AG09309 (cell line): ENCODE data around the gene STT3A.
A peak's percentile ranks its signal among the peaks of the same experiment; 100 is the strongest.
"Not testable (repeated sequence)": the region's sequence is repeated elsewhere in the genome, so short reads cannot be mapped to it uniquely, and the experiment has no call there.

ENCODE experiments used
- DNase-seq: peaks from one replicate; pipeline ENCODE4 v3.0.0-alpha.2; 2010; ENCODE audit warnings: low read depth
- H3K4me3 ChIP-seq: 2 replicates; pipeline ENCODE4 v1.5.1; 2011; ENCODE audit warnings: mild to moderate bottlenecking, low read depth, low read length, moderate library complexity; ENCODE audit not compliant: control insufficient read depth
- CTCF ChIP-seq: IDR thresholded peaks from 2 replicates; pipeline ENCODE4 v1.5.1; 2011; ENCODE audit warnings: mild to moderate bottlenecking, low read depth, low read length, inconsistent platforms; ENCODE audit not compliant: insufficient read depth, control insufficient read depth; ENCODE audit errors: missing control alignments

STT3A gene

DNA sequence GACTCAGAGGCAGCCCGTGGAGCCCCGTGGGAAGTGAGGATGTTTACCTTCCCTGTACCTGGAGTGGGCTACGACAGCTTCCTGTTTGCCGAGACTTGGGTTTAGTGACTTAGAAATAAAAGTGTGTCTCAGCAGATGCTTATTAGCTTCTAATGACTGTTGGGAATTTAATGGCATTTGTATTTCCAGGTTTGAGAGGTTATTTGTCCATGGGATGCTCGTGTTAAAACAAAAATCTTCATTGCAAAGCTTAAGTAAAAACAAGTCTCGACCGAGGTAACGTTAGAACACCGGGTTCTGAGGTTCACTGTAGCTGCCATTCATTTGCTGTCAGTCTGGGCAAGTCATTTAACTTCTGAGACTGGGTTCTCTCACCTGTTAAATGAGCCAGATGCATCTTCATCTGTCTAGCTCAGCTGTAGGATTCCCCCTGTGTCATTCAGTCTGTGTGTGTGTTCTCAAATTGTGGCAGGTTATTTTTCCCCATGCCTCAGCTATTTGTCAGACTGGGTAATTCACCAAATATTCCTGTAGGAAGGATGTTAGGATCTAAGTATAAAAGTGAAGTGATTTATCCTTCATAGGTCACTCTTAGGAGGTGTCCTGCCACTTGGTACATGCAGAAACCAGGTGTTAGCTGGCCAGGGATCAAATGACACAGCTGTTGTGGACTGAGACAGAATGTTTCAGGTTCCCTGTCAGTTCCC, 22.6 kb upstream of the STT3A start:
- peak overlapping the region; percentile 80 for H3K4me3 ChIP-seq
- no peak for TF ChIP-seq CTCF
- no peak for DNase-seq

DNA sequence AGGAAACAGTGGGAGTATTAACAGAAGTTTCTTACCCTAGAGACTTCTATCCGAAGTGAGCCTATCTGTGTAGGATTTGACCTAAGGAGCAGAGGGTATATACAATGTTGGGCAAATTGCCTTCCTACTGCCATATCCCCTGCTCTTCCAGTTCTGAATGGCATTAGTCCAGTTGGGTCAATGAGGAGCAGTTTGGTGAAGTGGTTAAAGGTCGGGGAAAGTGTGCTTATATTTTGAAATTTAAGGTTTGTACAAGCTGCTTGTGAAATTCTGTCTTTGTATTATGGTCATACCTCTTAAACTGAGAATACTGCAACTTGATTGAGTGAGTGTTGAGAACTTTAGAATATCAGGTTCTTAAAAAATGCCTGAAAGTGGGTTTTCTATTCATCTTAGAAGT, 21.7 kb upstream of the STT3A start:
- no peak overlapping the region for H3K4me3 ChIP-seq
- DNase-seq, result no peak
- no peak for TF ChIP-seq CTCF

DNA sequence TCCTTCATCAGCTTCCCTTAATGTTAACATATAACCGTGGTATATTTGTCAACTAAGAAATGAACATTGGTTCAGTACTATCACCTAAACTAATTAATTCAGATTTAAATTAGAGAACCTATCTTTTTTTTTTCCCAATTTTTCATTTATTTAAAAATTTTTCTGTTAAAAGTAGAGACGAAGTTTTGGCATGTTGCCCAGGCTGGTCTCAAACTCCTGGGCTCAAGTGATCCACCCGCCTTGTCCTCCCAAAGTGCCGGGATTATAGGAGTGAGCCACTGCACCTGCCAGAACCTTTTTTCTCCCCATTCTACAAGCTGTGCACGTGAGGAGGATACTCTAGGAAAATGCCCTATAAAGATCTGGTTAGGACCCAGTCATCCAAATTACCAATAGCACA, 19.7 kb upstream of the STT3A start:
- no peak for DNase-seq
- no peak overlapping the region for H3K4me3 ChIP-seq
- TF ChIP-seq CTCF, result no peak

DNA sequence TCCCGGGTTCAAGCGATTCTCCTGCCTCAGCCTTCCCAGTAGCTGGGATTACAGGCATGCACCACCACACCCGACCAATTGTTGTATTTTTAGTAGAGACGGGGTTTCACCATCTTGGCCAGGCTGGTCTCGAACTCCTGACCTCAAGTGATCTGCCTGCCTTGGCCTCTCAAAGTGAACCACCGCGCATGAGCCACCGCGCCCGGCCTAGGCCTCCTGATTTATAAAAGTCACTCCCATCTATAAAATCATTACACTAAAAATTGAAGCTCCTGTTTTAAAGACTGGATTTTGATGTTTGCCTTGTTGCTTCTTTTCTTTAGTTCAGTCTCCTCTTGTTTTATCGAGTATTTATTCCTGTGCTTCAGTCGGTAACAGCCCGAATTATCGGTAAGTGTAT, 15.5 kb upstream of the STT3A start:
- DNase-seq, H3K4me3 ChIP-seq: not testable (repeated sequence)

- TF ChIP-seq CTCF, result no peak
- no peak for DNase-seq
- H3K4me3 ChIP-seq, result no peak overlapping the region
These were observed 13.9 kb upstream of the STT3A start for GRCh38 chr11:125578783-125579182.

GRCh38 chr11:125579811-125580210, 12.8 kb upstream of the STT3A start:
- H3K4me3 ChIP-seq, result no peak overlapping the region
- DNase-seq, result no peak
- TF ChIP-seq CTCF, result no peak

- H3K4me3 ChIP-seq, result no peak overlapping the region
- TF ChIP-seq CTCF, result no peak
- DNase-seq, result no peak
These were observed 9.2 kb upstream of the STT3A start for GRCh38 chr11:125583496-125583895.
